Stimulated activated naive CD4-positive, alpha-beta T cell (primary cell): ENCODE data around the gene PHC2.

Experiments used
- DNase-seq, 6 experiments: peaks; one replicate each; lab custom pipeline; 2025; lab: John Stamatoyannopoulos, UW

PHC2 gene

GRCh38 chr1:33425900-33426299 lies 5.0 kb downstream of the PHC2 start:
- DNase-seq, result no peak

DNA sequence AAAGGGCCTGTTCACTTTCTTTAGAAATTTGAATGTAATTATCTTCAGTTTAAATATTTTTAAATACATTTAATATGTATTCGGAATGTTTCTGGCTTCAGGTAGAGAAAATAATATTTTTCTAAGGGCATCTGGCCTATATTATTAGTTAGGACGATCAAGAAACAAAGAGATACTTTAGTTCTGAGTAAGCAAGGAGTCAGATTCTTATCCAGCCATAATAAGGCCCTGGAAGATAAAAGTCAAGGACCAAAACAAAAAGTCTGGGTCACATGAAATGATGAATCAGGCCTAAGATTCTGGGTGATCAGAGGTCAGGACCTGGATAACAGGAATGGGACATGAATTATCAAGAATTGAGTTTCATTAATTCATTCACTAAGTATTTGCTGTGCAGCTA lies 6.3 kb downstream of the PHC2 start:
- no peak for DNase-seq

- no peak for DNase-seq
Observed at GRCh38 chr1:33424205-33424604, 6.7 kb downstream of the PHC2 start.

GRCh38 chr1:33420870-33421775 lies 9.8 kb downstream of the PHC2 start:
- no peak for DNase-seq

DNA sequence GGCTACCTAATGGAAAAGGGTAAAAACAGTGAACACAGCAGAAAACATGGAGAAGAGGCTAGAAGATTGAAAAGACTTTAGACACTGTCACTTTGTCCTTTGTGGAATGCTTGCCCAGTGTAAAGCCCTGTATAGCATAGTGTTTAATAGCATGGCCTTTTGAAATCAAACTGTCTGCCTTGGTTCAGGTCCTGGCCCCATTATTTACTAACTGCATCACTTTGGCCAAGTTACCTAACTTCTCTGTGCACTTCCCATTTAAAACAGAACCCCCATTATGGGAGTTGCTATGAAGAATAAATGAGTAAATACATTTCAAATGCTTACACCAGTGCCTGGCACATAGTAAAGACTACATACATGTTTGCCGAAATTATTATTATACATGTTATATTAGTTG lies 12.1 kb downstream of the PHC2 start:
- no peak for DNase-seq

DNA sequence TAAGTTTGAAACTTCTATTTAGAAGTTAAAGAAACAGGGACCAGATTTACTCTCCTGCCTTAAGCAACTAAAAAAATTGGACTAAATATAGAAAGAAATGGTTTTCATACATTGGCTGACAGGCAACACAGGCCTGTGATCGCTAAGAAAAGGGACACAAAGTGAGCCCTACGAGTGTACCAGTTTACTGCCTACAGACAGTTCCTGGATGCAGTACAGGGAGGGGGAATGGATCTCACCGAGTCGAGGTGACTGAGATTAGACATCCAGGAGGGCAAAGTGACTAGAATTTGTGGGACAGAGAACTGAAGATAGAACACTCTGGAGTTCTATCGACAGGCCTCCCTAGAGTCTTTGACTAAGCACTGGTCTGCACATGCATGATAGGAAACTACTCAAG lies 16.0 kb downstream of the PHC2 start:
- DNase-seq, result no peak

DNA sequence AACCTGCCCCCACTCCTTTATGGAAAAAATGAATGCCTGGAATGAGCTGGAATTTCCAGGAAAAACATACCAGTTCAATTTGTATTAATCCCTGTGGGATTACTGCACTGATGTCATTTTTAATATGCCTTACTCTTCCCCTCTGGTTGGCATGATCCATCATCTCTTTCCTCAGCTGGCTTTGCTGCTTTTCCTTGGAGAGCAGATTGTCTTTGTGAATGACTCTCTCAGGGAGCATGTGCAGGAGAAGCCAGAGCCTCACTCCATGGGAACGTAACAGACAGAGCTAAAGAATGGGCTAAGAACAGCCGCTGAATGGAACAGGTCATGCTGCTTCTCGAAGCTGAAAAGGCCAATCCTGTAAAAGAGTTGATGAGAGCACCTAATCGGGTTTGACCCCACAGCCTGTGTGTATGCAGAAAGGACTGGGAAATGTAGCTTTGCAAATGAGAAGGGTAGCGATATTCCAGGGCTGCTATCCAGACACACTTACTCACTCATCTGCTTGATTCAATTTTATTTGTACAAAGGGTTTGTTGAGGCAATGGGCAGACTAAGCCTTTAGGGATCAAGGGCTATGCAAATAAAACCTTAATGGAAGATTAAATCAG lies 20.7 kb downstream of the PHC2 start:
- DNase-seq, result no peak

- DNase-seq, result no peak
Observed at GRCh38 chr1:33408093-33408436, 22.8 kb downstream of the PHC2 start.

- DNase-seq, result no peak
Observed at GRCh38 chr1:33407352-33408092, 23.4 kb downstream of the PHC2 start.

DNA sequence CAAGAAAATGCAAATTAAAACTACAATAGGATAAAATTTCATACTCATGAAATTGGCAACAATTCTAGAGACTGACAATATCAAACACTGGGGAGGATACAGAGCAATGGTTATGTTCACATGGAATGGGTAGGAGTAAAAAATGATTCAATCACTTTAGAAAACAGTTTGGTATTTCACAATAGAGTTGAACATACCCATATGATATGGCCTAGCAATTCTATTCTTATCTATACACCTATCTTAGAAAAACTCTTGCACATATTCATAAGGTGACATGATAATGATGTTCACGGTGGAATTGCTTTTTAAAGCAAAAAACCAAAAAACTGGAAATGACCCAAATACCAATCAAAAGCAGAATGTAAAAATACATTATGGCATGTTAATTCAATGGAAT lies 28.7 kb downstream of the PHC2 start:
- DNase-seq, result no peak

DNA sequence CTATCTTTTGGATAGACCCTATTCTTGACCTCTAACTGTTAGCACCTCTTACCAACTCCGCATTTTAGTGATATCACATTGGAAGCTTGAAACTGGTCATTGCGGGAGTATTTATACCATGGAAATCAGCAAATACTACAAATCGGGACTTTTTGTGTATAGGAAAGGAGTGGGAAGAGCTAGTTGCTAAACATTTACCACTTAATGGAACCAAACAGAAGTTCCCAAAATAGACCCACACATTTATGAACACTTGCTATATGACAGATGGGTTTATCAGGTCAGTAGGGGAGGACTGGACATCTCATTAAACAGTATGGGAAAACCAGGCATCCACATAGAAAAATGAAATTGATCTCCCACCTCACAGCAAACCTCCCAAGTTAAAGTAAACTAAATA lies 29.4 kb downstream of the PHC2 start:
- DNase-seq, result no peak

DNA sequence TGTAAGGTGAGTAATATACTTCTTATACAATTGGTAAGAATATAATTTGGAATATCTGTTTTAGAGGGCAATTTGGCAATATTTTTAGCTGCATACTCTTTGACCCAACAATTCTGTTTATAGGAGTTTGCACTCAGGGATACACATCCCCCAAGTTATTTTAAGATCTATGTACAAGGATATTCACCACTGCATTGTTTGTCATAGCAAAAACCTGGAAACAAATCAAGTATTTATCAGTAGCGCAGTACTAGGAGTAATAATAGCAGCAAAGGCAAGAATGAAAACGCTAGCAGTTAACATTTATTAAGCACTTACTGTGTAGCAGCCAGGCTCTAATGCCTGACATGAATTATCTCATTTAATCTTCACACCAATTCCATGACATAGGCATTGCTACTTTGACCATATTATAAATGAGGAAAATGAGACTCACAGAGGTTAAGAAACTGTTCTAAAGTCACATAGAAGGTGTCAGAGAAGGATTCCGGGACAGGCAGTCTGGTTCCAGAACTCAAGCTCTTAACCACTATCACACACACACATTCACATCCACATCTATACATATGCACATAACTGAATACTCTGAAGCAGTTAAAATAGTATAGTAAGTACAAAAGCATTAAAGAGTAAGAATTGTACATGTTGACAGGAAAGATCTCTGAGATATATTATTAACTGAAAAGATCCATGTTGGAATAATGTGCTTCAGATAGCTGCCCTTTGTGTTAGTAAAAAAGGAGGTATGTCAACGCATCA lies 30.6 kb downstream of the PHC2 start:
- no peak for DNase-seq

DNA sequence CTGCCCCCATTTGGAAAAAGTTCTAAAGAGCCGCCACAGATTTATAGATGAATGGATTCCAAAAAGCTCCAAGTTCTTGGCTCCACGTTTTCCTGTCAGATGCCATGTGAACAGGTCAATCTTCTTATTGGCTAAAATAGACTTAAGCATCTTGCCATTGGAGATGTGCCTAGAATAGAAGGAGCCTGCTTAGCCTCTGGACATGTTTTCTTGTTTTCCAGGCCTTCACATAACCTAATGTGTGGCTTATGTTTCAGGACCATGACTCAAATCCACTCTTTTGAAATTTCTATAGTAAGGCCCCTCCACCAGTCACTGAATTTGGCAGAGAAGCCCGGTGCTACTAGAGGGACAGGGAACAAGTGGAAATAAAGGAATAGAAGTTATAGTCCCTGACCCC lies 31.5 kb downstream of the PHC2 start:
- DNase-seq, result no peak

GRCh38 chr1:33397994-33398393 lies 32.9 kb downstream of the PHC2 start:
- no peak for DNase-seq

DNA sequence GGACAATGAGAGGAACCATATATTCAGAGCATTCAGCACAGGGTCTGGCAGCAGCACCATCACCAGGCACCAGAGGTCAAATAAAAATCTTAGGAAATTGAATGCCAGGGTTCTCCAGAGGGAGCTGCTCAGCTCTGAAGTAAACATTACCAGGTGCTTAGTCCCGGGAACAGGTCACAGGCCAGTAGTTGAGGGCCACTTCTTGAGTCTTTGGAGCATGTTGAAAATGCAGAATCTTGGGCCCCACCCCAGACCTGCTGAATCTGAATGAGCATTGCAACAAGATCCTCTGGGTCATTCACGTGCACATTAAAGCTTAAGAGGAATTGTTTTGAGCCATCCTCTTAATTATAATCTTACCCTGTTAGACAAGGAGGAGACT lies 33.8 kb downstream of the PHC2 start:
- DNase-seq, result no peak

- no peak for DNase-seq
Observed at GRCh38 chr1:33396188-33397124, 34.4 kb downstream of the PHC2 start.

GRCh38 chr1:33394770-33395169 lies 36.1 kb downstream of the PHC2 start:
- DNase-seq, result no peak

- no peak for DNase-seq
Observed at GRCh38 chr1:33393991-33394390, 36.9 kb downstream of the PHC2 start.

GRCh38 chr1:33393524-33393923 lies 37.4 kb downstream of the PHC2 start:
- no peak for DNase-seq

- no peak for DNase-seq
Observed at GRCh38 chr1:33392639-33393038, 38.3 kb downstream of the PHC2 start.

- no peak for DNase-seq
Observed at GRCh38 chr1:33392206-33392605, 38.7 kb downstream of the PHC2 start.
